ENCODE data around the gene KCNH2.

GRCh38 chr7:151020231-151020630 is 42.1 kb upstream of the KCNH2 start:
- no peak for TF ChIP-seq CTCF (conservative IDR thresholded peaks at IDR 0.05; ENCODE audit: low read depth, low read length)
- no peak for TF ChIP-seq EZH2phosphoT487 (IDR thresholded peaks at IDR 0.05; ENCODE audit: borderline replicate concordance, low read length)
